ENCODE measurements around the gene TMEM126A. TPM values are rescaled to one million over a fixed set of nuclear protein-coding genes. Genes with fewer than 3 reads are reported as not detected.

The TMEM126A gene
- total RNA-seq, 1 donor from 2014 or later, result 47.2 TPM

DNA sequence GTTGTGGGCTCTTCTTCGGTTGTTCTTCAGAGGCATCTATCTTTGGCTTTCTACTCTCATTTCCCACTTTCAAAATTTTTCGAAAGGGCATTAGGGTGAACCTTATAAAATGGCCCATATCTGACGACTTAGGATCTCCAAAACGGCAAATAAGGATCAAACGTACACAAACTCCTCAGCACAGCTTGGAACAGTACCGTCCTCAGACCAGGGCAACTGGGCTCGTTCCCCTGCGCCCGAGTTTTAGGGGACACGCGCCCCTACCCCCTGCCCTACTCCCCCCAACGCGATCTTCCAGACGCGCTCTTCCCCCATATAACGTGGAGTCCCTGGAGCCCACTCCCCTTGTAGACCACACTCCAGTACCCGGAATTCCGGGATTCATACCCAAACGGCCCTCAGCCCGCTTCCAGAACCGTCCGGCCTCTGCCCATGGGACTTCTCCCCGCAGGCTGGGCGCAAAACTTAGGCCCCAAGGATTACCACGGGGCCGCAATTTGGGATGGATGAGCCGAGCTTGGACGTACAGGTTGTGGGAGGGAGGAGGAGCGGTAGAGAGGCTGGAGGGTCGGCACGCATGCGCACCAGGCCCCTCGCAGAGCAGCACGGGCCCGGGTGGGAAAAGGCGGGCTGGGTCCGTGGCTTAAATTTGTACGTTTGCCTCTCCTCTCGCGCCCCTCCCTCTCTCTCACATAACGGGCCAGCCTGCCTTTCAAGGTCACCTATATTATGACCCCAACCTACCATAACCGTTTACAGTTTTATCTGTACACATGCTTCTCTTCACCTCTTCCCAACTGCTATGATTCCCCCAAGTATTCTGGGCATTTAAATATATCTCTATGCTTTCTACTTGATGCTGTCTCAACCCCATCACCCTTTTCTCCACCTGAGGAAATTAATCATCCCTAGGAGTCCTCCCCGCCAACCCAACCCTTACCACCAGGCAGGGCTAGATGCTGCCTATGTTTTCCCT, 34.9 kb downstream of the TMEM126A start:
- Histone ChIP-seq H3K9ac (ENCODE audit: low read length) (peak overlapping the region; percentile 85), H3K27me3 (ENCODE audit: insufficient read depth, low read length) (no peaks in the 10 kb centered on the region), H3K27ac (ENCODE audit: low read depth, low read length) (peak overlapping the region; percentile 43), H3K79me2 (ENCODE audit: insufficient read depth, low read length) (no peaks in the 10 kb centered on the region), H3K9me3 (ENCODE audit: insufficient read depth, low read depth, low read length) (no peaks in the 10 kb centered on the region), H3K36me3 (ENCODE audit: insufficient read depth, low read length) (no peaks in the 10 kb centered on the region), H3K4me2 (ENCODE audit: low read length) (peak overlapping the region; percentile 92), H3K4me3 (ENCODE audit: insufficient read depth, low read depth, low read length) (peak overlapping the region; percentile 70), H3K4me1 (ENCODE audit: insufficient read depth, low read length) (peaks cover 12% of the 10 kb centered on the region), H4K20me1 (ENCODE audit: insufficient read depth, low read length) (no peaks in the 10 kb centered on the region), H2AFZ (ENCODE audit: low read depth, low read length) (peak overlapping the region; percentile 88)
- no peaks in the 10 kb centered on the region for H3K27me3 Mint-ChIP-seq (ENCODE audit: low read depth, unreplicated experiment)
- no peaks in the 10 kb centered on the region for H3K9me3 Mint-ChIP-seq (ENCODE audit: unreplicated experiment)
- peaks cover 7% of the 10 kb centered on the region for H3K4me1 Mint-ChIP-seq (ENCODE audit: low read depth, unreplicated experiment)
- FAIRE-seq (no peak), DNase-seq (ENCODE audit: low read depth) (peak; percentile 30)
- H3K4me3 Mint-ChIP-seq (ENCODE audit: unreplicated experiment), result no peak overlapping the region
- H3K27ac Mint-ChIP-seq (ENCODE audit: unreplicated experiment), result no peak overlapping the region
- TF ChIP-seq, protein P1, sequence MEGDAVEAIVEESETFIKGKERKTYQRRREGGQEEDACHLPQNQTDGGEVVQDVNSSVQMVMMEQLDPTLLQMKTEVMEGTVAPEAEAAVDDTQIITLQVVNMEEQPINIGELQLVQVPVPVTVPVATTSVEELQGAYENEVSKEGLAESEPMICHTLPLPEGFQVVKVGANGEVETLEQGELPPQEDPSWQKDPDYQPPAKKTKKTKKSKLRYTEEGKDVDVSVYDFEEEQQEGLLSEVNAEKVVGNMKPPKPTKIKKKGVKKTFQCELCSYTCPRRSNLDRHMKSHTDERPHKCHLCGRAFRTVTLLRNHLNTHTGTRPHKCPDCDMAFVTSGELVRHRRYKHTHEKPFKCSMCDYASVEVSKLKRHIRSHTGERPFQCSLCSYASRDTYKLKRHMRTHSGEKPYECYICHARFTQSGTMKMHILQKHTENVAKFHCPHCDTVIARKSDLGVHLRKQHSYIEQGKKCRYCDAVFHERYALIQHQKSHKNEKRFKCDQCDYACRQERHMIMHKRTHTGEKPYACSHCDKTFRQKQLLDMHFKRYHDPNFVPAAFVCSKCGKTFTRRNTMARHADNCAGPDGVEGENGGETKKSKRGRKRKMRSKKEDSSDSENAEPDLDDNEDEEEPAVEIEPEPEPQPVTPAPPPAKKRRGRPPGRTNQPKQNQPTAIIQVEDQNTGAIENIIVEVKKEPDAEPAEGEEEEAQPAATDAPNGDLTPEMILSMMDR (IDR thresholded peaks at IDR 0.05; ENCODE audit: insufficient read depth, low read depth, low read length), result no peak
- no peak for TF ChIP-seq EZH2 (IDR thresholded peaks at IDR 0.05; ENCODE audit: insufficient read depth, low read length)
- peaks cover 2% of the 10 kb centered on the region for H3K36me3 Mint-ChIP-seq (ENCODE audit: low read depth, unreplicated experiment)

DNA sequence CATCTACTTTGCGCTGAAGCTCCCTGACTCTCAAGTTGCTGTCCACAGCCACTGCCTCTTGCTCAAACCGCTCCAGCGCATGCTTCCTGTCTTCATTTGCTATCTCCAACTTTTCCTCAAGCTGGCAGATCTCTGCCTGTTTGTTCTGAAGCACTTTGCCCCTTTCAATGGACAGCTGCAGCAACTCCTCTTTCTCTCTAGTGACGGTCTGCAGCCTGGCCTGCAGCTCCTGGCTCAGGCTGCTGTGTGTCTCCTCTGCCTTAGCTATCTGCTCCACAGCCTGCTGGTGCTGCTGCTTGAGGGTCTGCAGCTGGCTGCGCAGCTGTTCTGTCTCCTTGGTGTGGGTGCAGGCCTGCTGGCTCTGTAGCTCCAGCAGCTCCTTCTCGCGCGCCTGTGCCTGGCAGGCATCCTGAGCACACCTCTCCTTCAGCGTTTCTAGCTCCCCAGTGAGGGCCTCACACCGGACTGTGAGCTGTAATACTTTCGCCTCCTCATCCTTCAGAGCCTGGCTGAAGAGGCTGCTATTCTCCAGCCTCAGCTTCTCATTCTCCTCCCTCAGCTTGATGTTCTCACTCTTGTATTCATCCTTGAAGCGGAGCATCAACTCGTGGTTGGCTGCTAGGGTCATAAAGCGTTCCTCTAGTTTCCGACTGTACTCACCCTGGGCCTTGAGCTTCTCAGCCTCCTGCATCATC, 37.5 kb downstream of the TMEM126A start:
- H3K27ac Mint-ChIP-seq (ENCODE audit: unreplicated experiment), result peak overlapping the region; percentile 10

More for the DNA sequence above, 37.5 kb downstream of the TMEM126A start:
- no peaks in the 10 kb centered on the region for H3K79me2 ChIP-seq (ENCODE audit: insufficient read depth, low read length)
- H3K27ac ChIP-seq (ENCODE audit: low read depth, low read length), result peak overlapping the region; percentile 65
- H3K9me3 Mint-ChIP-seq (ENCODE audit: unreplicated experiment), result peaks cover 1% of the 10 kb centered on the region
- H2AFZ ChIP-seq (ENCODE audit: low read depth, low read length), result peak overlapping the region; percentile 89
- no peaks in the 10 kb centered on the region for H3K27me3 ChIP-seq (ENCODE audit: insufficient read depth, low read length)
- no peaks in the 10 kb centered on the region for H3K9me3 ChIP-seq (ENCODE audit: insufficient read depth, low read depth, low read length)
- peaks cover 12% of the 10 kb centered on the region for H3K4me1 ChIP-seq (ENCODE audit: insufficient read depth, low read length)
- H3K4me3 Mint-ChIP-seq (ENCODE audit: unreplicated experiment), result no peak overlapping the region
- peak overlapping the region; percentile 76 for H3K9ac ChIP-seq (ENCODE audit: low read length)
- TF ChIP-seq, protein P1 (IDR thresholded peaks at IDR 0.05; ENCODE audit: insufficient read depth, low read depth, low read length), result no peak
- no peak for TF ChIP-seq EZH2 (IDR thresholded peaks at IDR 0.05; ENCODE audit: insufficient read depth, low read length)
- peak overlapping the region; percentile 89 for H3K4me2 ChIP-seq (ENCODE audit: low read length)
- no peaks in the 10 kb centered on the region for H3K36me3 ChIP-seq (ENCODE audit: insufficient read depth, low read length)
- no peaks in the 10 kb centered on the region for H3K27me3 Mint-ChIP-seq (ENCODE audit: low read depth, unreplicated experiment)
- H3K36me3 Mint-ChIP-seq (ENCODE audit: low read depth, unreplicated experiment), result peaks cover 2% of the 10 kb centered on the region
- no peak for DNase-seq (ENCODE audit: low read depth)
- peaks cover 2% of the 10 kb centered on the region for H3K4me1 Mint-ChIP-seq (ENCODE audit: low read depth, unreplicated experiment)
- peak overlapping the region; percentile 71 for H3K4me3 ChIP-seq (ENCODE audit: insufficient read depth, low read depth, low read length)
- peak; percentile 32 for FAIRE-seq
- H4K20me1 ChIP-seq (ENCODE audit: insufficient read depth, low read length), result no peaks in the 10 kb centered on the region

All from astrocyte (in vitro differentiated cells and primary cell).